Measurements from ENCODE around the gene MAP6. TPM values are rescaled to one million over a fixed set of nuclear protein-coding genes. Genes with fewer than 3 reads are reported as not detected.
"Not testable (repeated sequence)": the region's sequence is repeated elsewhere in the genome, so short reads cannot be mapped to it uniquely, and the experiment has no call there.

MAP6 gene
- total and polyA plus RNA-seq, 3 experiments from 2014 or later, result 0.07 to 0.16 TPM; not detected in 1

- H3K4me3 Mint-ChIP-seq, result no peak overlapping the region
- Histone ChIP-seq H3K36me3 (ENCODE audit: insufficient read depth, low read length) (no peaks in the 10 kb centered on the region), H3K27ac (ENCODE audit: low read depth, low read length) (no peak overlapping the region), H3K9me3 (ENCODE audit: low read length) (no peaks in the 10 kb centered on the region), H3K4me3 (ENCODE audit: low read length) (no peak overlapping the region), H3K27me3 (ENCODE audit: insufficient read depth, low read length, poor library complexity, severe bottlenecking) (peaks cover 3% of the 10 kb centered on the region), H3K4me1 (ENCODE audit: insufficient read depth, low read length) (peaks cover 6% of the 10 kb centered on the region)
- peak overlapping the region in 4 of 8 donors; percentile 4 to 86 (median 15) for H3K27ac Mint-ChIP-seq
- POLR2A ChIA-PET, result interaction anchor here (1.0 kb wide), 1 partner anchor 9 kb away, joined by 4 read pairs; no protein-coding TSS in a partner anchor
- peaks cover 0 to 4% of the 10 kb centered on the region in 2 donors for H3K27me3 Mint-ChIP-seq
- peaks cover 12 to 16% (median 15%) of the 10 kb centered on the region in 3 donors for H3K4me1 Mint-ChIP-seq
- no peaks in the 10 kb centered on the region for H3K9me3 Mint-ChIP-seq
- DNase-seq, result no peak
- H3K36me3 Mint-ChIP-seq, result no peaks in the 10 kb centered on the region
- CTCF ChIA-PET, result interaction anchor here (1.2 to 1.4 kb wide), 3 partner anchors 8 to 18 kb away, joined by 3 read pairs; no protein-coding TSS in a partner anchor
Observed at GRCh38 chr11:75591966-75592365, 76.9 kb downstream of the MAP6 start.

- H3K4me3 Mint-ChIP-seq, result no peak overlapping the region
- peaks cover under 1% of the 10 kb centered on the region for H3K27me3 ChIP-seq (ENCODE audit: insufficient read depth, low read length, poor library complexity, severe bottlenecking)
- H3K4me1 ChIP-seq (ENCODE audit: insufficient read depth, low read length), result peaks cover 6% of the 10 kb centered on the region
- H3K4me1 Mint-ChIP-seq, result peaks cover 12 to 16% (median 15%) of the 10 kb centered on the region in 3 donors
- H3K4me3 ChIP-seq (ENCODE audit: low read length), result no peak overlapping the region
- peaks cover 0 to 4% of the 10 kb centered on the region in 2 donors for H3K27me3 Mint-ChIP-seq
- no peak overlapping the region for H3K27ac Mint-ChIP-seq
- CTCF ChIA-PET, result interaction anchor here (1.3 kb wide), 1 partner anchor 14 kb away, joined by 3 read pairs; no protein-coding TSS in a partner anchor
- no peak for DNase-seq
- no peaks in the 10 kb centered on the region for H3K36me3 Mint-ChIP-seq
- no peaks in the 10 kb centered on the region for H3K36me3 ChIP-seq (ENCODE audit: insufficient read depth, low read length)
- no peak overlapping the region for H3K27ac ChIP-seq (ENCODE audit: low read depth, low read length)
- POLR2A ChIA-PET, result interaction anchor here (1.0 kb wide), 1 partner anchor 9 kb away, joined by 4 read pairs; no protein-coding TSS in a partner anchor
- no peaks in the 10 kb centered on the region for H3K9me3 ChIP-seq (ENCODE audit: low read length)
- no peaks in the 10 kb centered on the region for H3K9me3 Mint-ChIP-seq
Observed at GRCh38 chr11:75591371-75591770, 77.5 kb downstream of the MAP6 start.

- Histone ChIP-seq H3K27me3 (ENCODE audit: insufficient read depth, low read length, poor library complexity, severe bottlenecking) (no peaks in the 10 kb centered on the region), H3K4me3 (ENCODE audit: low read length) (no peak overlapping the region), H3K27ac (ENCODE audit: low read depth, low read length) (peak overlapping the region; percentile 33), H3K9me3 (ENCODE audit: low read length) (no peaks in the 10 kb centered on the region), H3K4me1 (ENCODE audit: insufficient read depth, low read length) (peaks cover 6% of the 10 kb centered on the region), H3K36me3 (ENCODE audit: insufficient read depth, low read length) (no peaks in the 10 kb centered on the region)
- Mint-ChIP-seq H3K27ac (peak overlapping the region in 1 of 8 donors; percentile 2), H3K36me3 (no peaks in the 10 kb centered on the region), H3K9me3 (no peaks in the 10 kb centered on the region), H3K27me3 (peaks cover 0 to 4% of the 10 kb centered on the region in 2 donors), H3K4me1 (peaks cover 12 to 16% (median 15%) of the 10 kb centered on the region in 3 donors), H3K4me3 (no peak overlapping the region)
- no peak for DNase-seq
- POLR2A ChIA-PET, result no interaction called here
- CTCF ChIA-PET, result no interaction called here
Observed at GRCh38 chr11:75589933-75590332, 78.9 kb downstream of the MAP6 start.

GRCh38 chr11:75589051-75589450 lies 79.8 kb downstream of the MAP6 start:
- Mint-ChIP-seq H3K27ac (no peak overlapping the region), H3K36me3 (no peaks in the 10 kb centered on the region), H3K27me3 (peaks cover 0 to 4% of the 10 kb centered on the region in 2 donors), H3K4me1 (peaks cover 15 to 16% (median 15%) of the 10 kb centered on the region in 3 donors), H3K4me3 (no peak overlapping the region), H3K9me3 (no peaks in the 10 kb centered on the region)
- ChIA-PET CTCF (interaction anchor here (1.2 kb wide), 1 partner anchor 9 kb away, joined by 3 read pairs; no protein-coding TSS in a partner anchor), POLR2A (no interaction called here)
- Histone ChIP-seq H3K4me3 (ENCODE audit: low read length) (no peak overlapping the region), H3K9me3 (ENCODE audit: low read length) (no peaks in the 10 kb centered on the region), H3K36me3 (ENCODE audit: insufficient read depth, low read length) (no peaks in the 10 kb centered on the region), H3K27ac (ENCODE audit: low read depth, low read length) (no peak overlapping the region), H3K27me3 (ENCODE audit: insufficient read depth, low read length, poor library complexity, severe bottlenecking) (no peaks in the 10 kb centered on the region), H3K4me1 (ENCODE audit: insufficient read depth, low read length) (peaks cover 6% of the 10 kb centered on the region)
- DNase-seq, result no peak

GRCh38 chr11:75588051-75588481 lies 80.8 kb downstream of the MAP6 start:
- Histone ChIP-seq H3K36me3 (ENCODE audit: insufficient read depth, low read length) (no peaks in the 10 kb centered on the region), H3K4me1 (ENCODE audit: insufficient read depth, low read length) (peaks cover 6% of the 10 kb centered on the region), H3K27me3 (ENCODE audit: insufficient read depth, low read length, poor library complexity, severe bottlenecking) (no peaks in the 10 kb centered on the region), H3K4me3 (ENCODE audit: low read length) (no peak overlapping the region), H3K27ac (ENCODE audit: low read depth, low read length) (no peak overlapping the region), H3K9me3 (ENCODE audit: low read length) (no peaks in the 10 kb centered on the region)
- DNase-seq, result no peak
- peak overlapping the region in 1 of 8 donors; percentile 12 for H3K27ac Mint-ChIP-seq
- H3K36me3 Mint-ChIP-seq, result peaks cover 0 to under 1% (median 0%) of the 10 kb centered on the region in 3 donors
- no peak overlapping the region for H3K4me3 Mint-ChIP-seq
- H3K9me3 Mint-ChIP-seq, result no peaks in the 10 kb centered on the region
- H3K4me1 Mint-ChIP-seq, result peaks cover 13 to 18% (median 14%) of the 10 kb centered on the region in 3 donors
- ChIA-PET POLR2A (no interaction called here), CTCF (interaction anchor here (1.2 to 2.5 kb wide), 2 partner anchors 10 to 12 kb away, joined by 3 to 13 read pairs; no protein-coding TSS in a partner anchor)
- H3K27me3 Mint-ChIP-seq, result peaks cover 0 to 4% of the 10 kb centered on the region in 2 donors

GRCh38 chr11:75586395-75586794 lies 82.4 kb downstream of the MAP6 start:
- peaks cover 11 to 19% (median 13%) of the 10 kb centered on the region in 3 donors for H3K4me1 Mint-ChIP-seq
- Histone ChIP-seq H3K4me1 (ENCODE audit: insufficient read depth, low read length) (peaks cover 8% of the 10 kb centered on the region), H3K4me3 (ENCODE audit: low read length) (no peak overlapping the region), H3K36me3 (ENCODE audit: insufficient read depth, low read length) (no peaks in the 10 kb centered on the region), H3K27me3 (ENCODE audit: insufficient read depth, low read length, poor library complexity, severe bottlenecking) (no peaks in the 10 kb centered on the region), H3K9me3 (ENCODE audit: low read length) (no peaks in the 10 kb centered on the region), H3K27ac (ENCODE audit: low read depth, low read length) (no peak overlapping the region)
- peaks cover 0 to 5% (median 0%) of the 10 kb centered on the region in 3 donors for H3K36me3 Mint-ChIP-seq
- peaks cover 0 to 11% of the 10 kb centered on the region in 2 donors for H3K27me3 Mint-ChIP-seq
- no peaks in the 10 kb centered on the region for H3K9me3 Mint-ChIP-seq
- H3K4me3 Mint-ChIP-seq, result peak overlapping the region in 1 of 7 donors; percentile 29
- peak overlapping the region in 1 of 8 donors; percentile 56 for H3K27ac Mint-ChIP-seq
- CTCF ChIA-PET, result interaction anchor here (1.1 to 2.5 kb wide), 2 partner anchors 10 to 11 kb away, joined by 3 to 13 read pairs; no protein-coding TSS in a partner anchor
- no peak for DNase-seq
- POLR2A ChIA-PET, result no interaction called here

- Histone ChIP-seq H3K4me1 (ENCODE audit: insufficient read depth, low read length) (peaks cover 8% of the 10 kb centered on the region), H3K27ac (ENCODE audit: low read depth, low read length) (no peak overlapping the region), H3K4me3 (ENCODE audit: low read length) (no peak overlapping the region), H3K36me3 (ENCODE audit: insufficient read depth, low read length) (no peaks in the 10 kb centered on the region), H3K27me3 (ENCODE audit: insufficient read depth, low read length, poor library complexity, severe bottlenecking) (no peaks in the 10 kb centered on the region), H3K9me3 (ENCODE audit: low read length) (no peaks in the 10 kb centered on the region)
- no peaks in the 10 kb centered on the region for H3K9me3 Mint-ChIP-seq
- H3K4me3 Mint-ChIP-seq, result peak overlapping the region in 5 of 7 donors; percentile 39 to 75 (median 58)
- ChIA-PET POLR2A (no interaction called here), CTCF (no interaction called here)
- peaks cover 0 to 11% of the 10 kb centered on the region in 2 donors for H3K27me3 Mint-ChIP-seq
- H3K36me3 Mint-ChIP-seq, result peaks cover 0 to 5% (median 0%) of the 10 kb centered on the region in 3 donors
- DNase-seq, result no peak
- H3K4me1 Mint-ChIP-seq, result peaks cover 11 to 19% (median 13%) of the 10 kb centered on the region in 3 donors
- peak overlapping the region in 1 of 8 donors; percentile 28 for H3K27ac Mint-ChIP-seq
Observed at GRCh38 chr11:75585293-75585670, 83.6 kb downstream of the MAP6 start.

- H3K9me3 Mint-ChIP-seq; H3K27me3 ChIP-seq (ENCODE audit: insufficient read depth, low read length, poor library complexity, severe bottlenecking); H3K4me1 ChIP-seq (ENCODE audit: insufficient read depth, low read length); H3K36me3 Mint-ChIP-seq; DNase-seq; H3K27ac ChIP-seq (ENCODE audit: low read depth, low read length); H3K4me3 ChIP-seq (ENCODE audit: low read length); POLR2A ChIA-PET; CTCF ChIA-PET; H3K36me3 ChIP-seq (ENCODE audit: insufficient read depth, low read length); H3K9me3 ChIP-seq (ENCODE audit: low read length): not testable (repeated sequence)
- Mint-ChIP-seq H3K27ac (peak overlapping the region in 4 of 8 donors; percentile 56 to 79 (median 61)), H3K27me3 (peaks cover 0 to 11% of the 10 kb centered on the region in 2 donors), H3K4me3 (peak overlapping the region; percentile 40 to 90 (median 72)), H3K4me1 (peaks cover 11 to 19% (median 13%) of the 10 kb centered on the region in 3 donors)
Observed at GRCh38 chr11:75584659-75585292, 84.1 kb downstream of the MAP6 start.
